ENCODE results near the gene TIA1.

- TF ChIP-seq CTCF (conservative IDR thresholded peaks at IDR 0.05 in 1 of 2, IDR thresholded peaks at IDR 0.05 in 1 of 2; ENCODE audit: low read depth in 1 of 2, low read length in 2 of 2) (no peak), EZH2 (IDR thresholded peaks at IDR 0.05; ENCODE audit: low read length, missing control alignments) (no peak)
Observed at GRCh38 chr2:70250434-70250833, 2.0 kb upstream of the TIA1 start.

Measured in fibroblast of lung (primary cell).